ENCODE results near the gene FBLN1.

DNA sequence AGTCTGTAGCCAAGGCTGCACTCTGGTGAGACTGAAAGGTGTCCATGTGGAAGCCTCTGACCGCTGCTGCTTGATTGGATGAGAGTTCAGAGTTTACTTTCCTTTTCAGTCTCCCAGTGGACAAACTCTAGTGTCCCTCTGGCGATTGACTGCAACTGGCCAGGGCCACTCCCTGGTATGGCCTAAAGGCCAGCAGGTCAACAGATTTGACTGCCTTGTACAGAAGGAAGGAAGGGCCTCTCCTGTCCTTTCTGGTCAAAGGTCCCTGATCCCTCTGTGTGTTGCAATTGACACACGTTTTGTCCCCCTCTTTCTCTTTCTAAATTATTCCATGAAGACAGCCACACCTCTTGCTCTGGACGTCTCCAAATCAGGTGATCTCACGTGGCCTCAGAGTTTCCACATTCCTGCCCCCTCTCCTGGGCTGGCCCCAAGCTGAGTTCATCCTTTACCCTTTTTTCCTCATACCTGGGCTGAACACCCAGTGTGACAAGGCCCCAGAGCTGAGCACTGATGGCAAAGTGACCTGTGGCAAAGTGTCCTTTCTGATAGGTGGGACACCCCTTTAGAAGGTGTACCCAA is 18.7 kb upstream of the FBLN1 start:
- TF ChIP-seq, protein P1, sequence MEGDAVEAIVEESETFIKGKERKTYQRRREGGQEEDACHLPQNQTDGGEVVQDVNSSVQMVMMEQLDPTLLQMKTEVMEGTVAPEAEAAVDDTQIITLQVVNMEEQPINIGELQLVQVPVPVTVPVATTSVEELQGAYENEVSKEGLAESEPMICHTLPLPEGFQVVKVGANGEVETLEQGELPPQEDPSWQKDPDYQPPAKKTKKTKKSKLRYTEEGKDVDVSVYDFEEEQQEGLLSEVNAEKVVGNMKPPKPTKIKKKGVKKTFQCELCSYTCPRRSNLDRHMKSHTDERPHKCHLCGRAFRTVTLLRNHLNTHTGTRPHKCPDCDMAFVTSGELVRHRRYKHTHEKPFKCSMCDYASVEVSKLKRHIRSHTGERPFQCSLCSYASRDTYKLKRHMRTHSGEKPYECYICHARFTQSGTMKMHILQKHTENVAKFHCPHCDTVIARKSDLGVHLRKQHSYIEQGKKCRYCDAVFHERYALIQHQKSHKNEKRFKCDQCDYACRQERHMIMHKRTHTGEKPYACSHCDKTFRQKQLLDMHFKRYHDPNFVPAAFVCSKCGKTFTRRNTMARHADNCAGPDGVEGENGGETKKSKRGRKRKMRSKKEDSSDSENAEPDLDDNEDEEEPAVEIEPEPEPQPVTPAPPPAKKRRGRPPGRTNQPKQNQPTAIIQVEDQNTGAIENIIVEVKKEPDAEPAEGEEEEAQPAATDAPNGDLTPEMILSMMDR (tag by site-specific recombination; IDR thresholded peaks at IDR 0.05): no peak
- no peak for TF ChIP-seq ZNF121 (tag by site-specific recombination; IDR thresholded peaks at IDR 0.05)
- TF ChIP-seq PRDM1 (tag by site-specific recombination; IDR thresholded peaks at IDR 0.05): no peak
- no peak for TF ChIP-seq ZNF302 (tag by site-specific recombination; IDR thresholded peaks at IDR 0.05; ENCODE audit: low read depth)
- TF ChIP-seq ZNF366 (tag by site-specific recombination; conservative IDR thresholded peaks at IDR 0.05): no peak
- no peak for TF ChIP-seq ZNF157 (tag by site-specific recombination; IDR thresholded peaks at IDR 0.05)

All from HEK293 (cell line).